Measurements from ENCODE around the gene PACRG. TPM values are rescaled to one million over a fixed set of nuclear protein-coding genes. Genes with fewer than 3 reads are reported as not detected.
A peak's percentile ranks its signal among the peaks of the same experiment; 100 is the strongest.

The PACRG gene
- total and polyA plus RNA-seq, 2 experiments from 2014 or later: 0.17 to 0.68 TPM

- ATAC-seq: no peak
- H3K36me3 Mint-ChIP-seq (ENCODE audit: low read depth): no peaks in the 10 kb centered on the region
- Histone ChIP-seq H3F3A (replicated peaks; ENCODE audit: low read depth) (no peaks in the 10 kb centered on the region), H3K79me2 (replicated peaks; ENCODE audit: insufficient read depth) (no peaks in the 10 kb centered on the region), H3K4me3 (no peak overlapping the region), H3K27me3 (ENCODE audit: insufficient read depth) (no peaks in the 10 kb centered on the region), H3K27ac (ENCODE audit: low read depth) (no peak overlapping the region), H3K36me3 (ENCODE audit: insufficient read depth) (no peaks in the 10 kb centered on the region), H2AFZ (peak overlapping the region; percentile 89), H3K4me2 (no peak overlapping the region), H3K4me1 (ENCODE audit: insufficient read depth) (no peaks in the 10 kb centered on the region), H3K9me2 (ENCODE audit: insufficient read depth) (no peaks in the 10 kb centered on the region; the same call in 1 of the 2 replicates), H4K20me1 (replicated peaks; ENCODE audit: insufficient read depth) (no peaks in the 10 kb centered on the region)
- H3K4me3 Mint-ChIP-seq: no peak overlapping the region
- 0 out of 2 replicates have a peak overlapping the region, but pooled peaks have one; percentile 20 for H3K27ac Mint-ChIP-seq
- peak; percentile 26 for DNase-seq (ENCODE audit: low spot score)
- H3K4me1 Mint-ChIP-seq: no peaks in the 10 kb centered on the region; the same call in 2 of the 3 replicates
- TF ChIP-seq ZNF331 (CRISPR knock-in tag; IDR thresholded peaks at IDR 0.05; ENCODE audit: low read depth): no peak
- no peak for TF ChIP-seq EZH2phosphoT487 (IDR thresholded peaks at IDR 0.05; ENCODE audit: unreplicated experiment)
- TF ChIP-seq CTCF (conservative IDR thresholded peaks at IDR 0.05; ENCODE audit: low read depth in 2 of 2): no peak
- TF ChIP-seq EZH2 (IDR thresholded peaks at IDR 0.05; ENCODE audit: low read depth, unreplicated experiment): no peak
- no peaks in the 10 kb centered on the region for H3K9me3 Mint-ChIP-seq
- H3K27me3 Mint-ChIP-seq (ENCODE audit: insufficient read depth, low read depth, poor library complexity): no peaks in the 10 kb centered on the region
These were observed 581.1 kb downstream of the PACRG start for GRCh38 chr6:163308629-163309440.

- no peak for DNase-seq (ENCODE audit: low spot score)
These were observed 581.8 kb downstream of the PACRG start for GRCh38 chr6:163309491-163310026.

More at GRCh38 chr6:163309491-163310026, 581.8 kb downstream of the PACRG start:
- Histone ChIP-seq H4K20me1 (replicated peaks; ENCODE audit: insufficient read depth) (no peaks in the 10 kb centered on the region), H3K4me1 (ENCODE audit: insufficient read depth) (no peaks in the 10 kb centered on the region), H3K79me2 (replicated peaks; ENCODE audit: insufficient read depth) (no peaks in the 10 kb centered on the region), H3K4me2 (no peak overlapping the region), H3F3A (replicated peaks; ENCODE audit: low read depth) (no peaks in the 10 kb centered on the region), H3K4me3 (no peak overlapping the region), H3K27me3 (ENCODE audit: insufficient read depth) (no peaks in the 10 kb centered on the region), H2AFZ (peak overlapping the region; percentile 89; the same call in 1 of the 2 replicates), H3K27ac (ENCODE audit: low read depth) (no peak overlapping the region), H3K36me3 (ENCODE audit: insufficient read depth) (no peaks in the 10 kb centered on the region), H3K9me2 (ENCODE audit: insufficient read depth) (no peaks in the 10 kb centered on the region)
- H3K27ac Mint-ChIP-seq: no peak overlapping the region
- no peaks in the 10 kb centered on the region for H3K36me3 Mint-ChIP-seq (ENCODE audit: low read depth)
- no peak for TF ChIP-seq REST (IDR thresholded peaks at IDR 0.05; ENCODE audit: unreplicated experiment)
- TF ChIP-seq CREB1 (CRISPR knock-in tag; IDR thresholded peaks at IDR 0.05; ENCODE audit: low read depth): no peak
- TF ChIP-seq EZH2phosphoT487 (IDR thresholded peaks at IDR 0.05; ENCODE audit: unreplicated experiment): no peak
- no peak for TF ChIP-seq ZNF331 (CRISPR knock-in tag; IDR thresholded peaks at IDR 0.05; ENCODE audit: low read depth)
- no peak overlapping the region for H3K4me3 Mint-ChIP-seq
- no peaks in the 10 kb centered on the region for H3K9me3 Mint-ChIP-seq
- no peaks in the 10 kb centered on the region for H3K27me3 Mint-ChIP-seq (ENCODE audit: insufficient read depth, low read depth, poor library complexity)
- ATAC-seq: no peak
- no peaks in the 10 kb centered on the region; the same call in 2 of the 3 replicates for H3K4me1 Mint-ChIP-seq
